Nephron progenitor cell (in vitro differentiated cells): ENCODE data around the gene ZNF646.

ENCODE experiments used
- DNase-seq: peaks from one replicate; pipeline ENCODE4 v3.0.0; 2021
- H3K27ac Mint-ChIP-seq: 2 replicates; pipeline ENCODE4 v1.8.0; 2021; ENCODE audit warnings: mild to moderate bottlenecking, moderate library complexity, mixed read lengths
- H3K27me3 Mint-ChIP-seq: 2 replicates; pipeline ENCODE4 v1.8.0; 2021; ENCODE audit warnings: mild to moderate bottlenecking, low read depth, mixed read lengths; ENCODE audit not compliant: poor library complexity
- H3K36me3 Mint-ChIP-seq: 2 replicates; pipeline ENCODE4 v1.8.0; 2021; ENCODE audit warnings: low read depth, mixed read lengths
- H3K4me1 Mint-ChIP-seq: 2 replicates; pipeline ENCODE4 v1.8.0; 2021; ENCODE audit warnings: mixed read lengths
- H3K4me3 Mint-ChIP-seq: 2 replicates; pipeline ENCODE4 v1.8.0; 2021; ENCODE audit warnings: mild to moderate bottlenecking, moderate library complexity, mixed read lengths
- H3K9me3 Mint-ChIP-seq: 2 replicates; pipeline ENCODE4 v1.8.0; 2021; ENCODE audit warnings: mild to moderate bottlenecking, moderate library complexity, mixed read lengths
- CTCF ChIP-seq: fragments of 200-600 bp; sonication (generic); IDR thresholded peaks from 2 replicates; pipeline ENCODE4 v1.5.0; 2021; ENCODE audit warnings: antibody characterized with exemption

ZNF646 gene

GRCh38 chr16:31109622-31110021, 35.4 kb downstream of the ZNF646 start:
- no peak overlapping the region for H3K27ac Mint-ChIP-seq
- H3K9me3 Mint-ChIP-seq, result peaks cover 3% of the 10 kb centered on the region
- no peak for DNase-seq
- peaks cover 16% of the 10 kb centered on the region for H3K36me3 Mint-ChIP-seq
- peak overlapping the region; percentile 88 for H3K4me3 Mint-ChIP-seq
- H3K27me3 Mint-ChIP-seq, result peaks cover 3% of the 10 kb centered on the region
- TF ChIP-seq CTCF, result no peak
- H3K4me1 Mint-ChIP-seq, result peaks cover 20% of the 10 kb centered on the region

GRCh38 chr16:31110106-31111034, 36.1 kb downstream of the ZNF646 start:
- Mint-ChIP-seq H3K27ac (peak overlapping the region; percentile 92), H3K9me3 (peaks cover 3% of the 10 kb centered on the region), H3K27me3 (peaks cover 3% of the 10 kb centered on the region), H3K4me1 (peaks cover 20% of the 10 kb centered on the region), H3K4me3 (peak overlapping the region; percentile 63), H3K36me3 (peaks cover 16% of the 10 kb centered on the region)
- TF ChIP-seq CTCF, result no peak
- DNase-seq, result no peak

GRCh38 chr16:31111881-31112466, 37.8 kb downstream of the ZNF646 start:
- TF ChIP-seq CTCF, result no peak
- H3K4me3 Mint-ChIP-seq, result no peak overlapping the region
- H3K9me3 Mint-ChIP-seq, result no peaks in the 10 kb centered on the region
- peaks cover 20% of the 10 kb centered on the region for H3K4me1 Mint-ChIP-seq
- H3K27me3 Mint-ChIP-seq, result peaks cover 3% of the 10 kb centered on the region
- no peak for DNase-seq
- no peak overlapping the region for H3K27ac Mint-ChIP-seq
- H3K36me3 Mint-ChIP-seq, result peaks cover 16% of the 10 kb centered on the region

GRCh38 chr16:31112711-31113110, 38.5 kb downstream of the ZNF646 start:
- H3K4me3 Mint-ChIP-seq, result no peak overlapping the region
- H3K9me3 Mint-ChIP-seq, result no peaks in the 10 kb centered on the region
- H3K4me1 Mint-ChIP-seq, result peaks cover 14% of the 10 kb centered on the region
- TF ChIP-seq CTCF, result no peak
- no peak overlapping the region for H3K27ac Mint-ChIP-seq
- H3K27me3 Mint-ChIP-seq, result peaks cover 3% of the 10 kb centered on the region
- H3K36me3 Mint-ChIP-seq, result peaks cover 16% of the 10 kb centered on the region
- DNase-seq, result no peak

- no peak for DNase-seq
- H3K36me3 Mint-ChIP-seq, result peaks cover 16% of the 10 kb centered on the region
- H3K9me3 Mint-ChIP-seq, result no peaks in the 10 kb centered on the region
- H3K27ac Mint-ChIP-seq, result no peak overlapping the region
- no peak overlapping the region for H3K4me3 Mint-ChIP-seq
- H3K27me3 Mint-ChIP-seq, result peaks cover 3% of the 10 kb centered on the region
- H3K4me1 Mint-ChIP-seq, result peaks cover 16% of the 10 kb centered on the region
- no peak for TF ChIP-seq CTCF
These were observed 39.2 kb downstream of the ZNF646 start for GRCh38 chr16:31113121-31114120.
